ENCODE data around the gene ADSS1. TPM values are rescaled to one million over a fixed set of nuclear protein-coding genes. Genes with fewer than 3 reads are reported as not detected.

Gene ADSS1
- total RNA-seq, 1 donor from 2014 or later, result 2.8 TPM

GRCh38 chr14:104700225-104700651, 23.8 kb upstream of the ADSS1 start:
- DNase-seq (ENCODE audit: low read depth), result no peak

GRCh38 chr14:104700747-104701217, 23.2 kb upstream of the ADSS1 start:
- DNase-seq (ENCODE audit: low read depth), result no peak

GRCh38 chr14:104701383-104702076, 22.5 kb upstream of the ADSS1 start:
- DNase-seq (ENCODE audit: low read depth), result no peak

GRCh38 chr14:104702106-104702505, 21.9 kb upstream of the ADSS1 start:
- no peak for DNase-seq (ENCODE audit: low read depth)

GRCh38 chr14:104702673-104703072, 21.4 kb upstream of the ADSS1 start:
- no peak for DNase-seq (ENCODE audit: low read depth)

- DNase-seq (ENCODE audit: low read depth), result no peak
Measured at GRCh38 chr14:104703269-104703668, 20.8 kb upstream of the ADSS1 start.

- no peak for DNase-seq (ENCODE audit: low read depth)
Measured at GRCh38 chr14:104704252-104704651, 19.8 kb upstream of the ADSS1 start.

GRCh38 chr14:104705340-104706047, 18.5 kb upstream of the ADSS1 start:
- DNase-seq (ENCODE audit: low read depth), result no peak

- no peak for DNase-seq (ENCODE audit: low read depth)
Measured at GRCh38 chr14:104706733-104707607, 17.1 kb upstream of the ADSS1 start.

GRCh38 chr14:104707608-104708595, 16.1 kb upstream of the ADSS1 start:
- no peak for DNase-seq (ENCODE audit: low read depth)

GRCh38 chr14:104708606-104709268, 15.3 kb upstream of the ADSS1 start:
- DNase-seq (ENCODE audit: low read depth), result no peak

GRCh38 chr14:104709387-104710039, 14.5 kb upstream of the ADSS1 start:
- no peak for DNase-seq (ENCODE audit: low read depth)

- DNase-seq (ENCODE audit: low read depth), result no peak
Measured at GRCh38 chr14:104710071-104710735, 13.8 kb upstream of the ADSS1 start.

- DNase-seq (ENCODE audit: low read depth), result no peak
Measured at GRCh38 chr14:104712881-104713734, 10.9 kb upstream of the ADSS1 start.

GRCh38 chr14:104714066-104714465, 10.0 kb upstream of the ADSS1 start:
- DNase-seq (ENCODE audit: low read depth), result no peak

- no peak for DNase-seq (ENCODE audit: low read depth)
Measured at GRCh38 chr14:104714681-104715080, 9.3 kb upstream of the ADSS1 start.

GRCh38 chr14:104715416-104715815, 8.6 kb upstream of the ADSS1 start:
- no peak for DNase-seq (ENCODE audit: low read depth)

- DNase-seq (ENCODE audit: low read depth), result no peak
Measured at GRCh38 chr14:104715871-104716270, 8.2 kb upstream of the ADSS1 start.
